Neutrophil (primary cell): ENCODE data around the gene ZNF467.

ENCODE experiments used
- H3K27ac ChIP-seq: fragments of 200-600 bp; sonication (generic); 2 replicates; pipeline ENCODE4 v1.5.1; 2016; ENCODE audit warnings: mild to moderate bottlenecking, moderate library complexity
- H3K27me3 ChIP-seq: fragments of 200-600 bp; sonication (generic); 2 replicates; pipeline ENCODE4 v1.6.0; 2016; ENCODE audit warnings: mild to moderate bottlenecking
- H3K36me3 ChIP-seq: fragments of 200-600 bp; sonication (generic); 2 replicates; pipeline ENCODE4 v1.5.1; 2017
- H3K4me1 ChIP-seq, 2 experiments: fragments of 200-600 bp in 1 of 2; sonication (generic) in 1 of 2; 1 replicate in 1 of 2; 2 replicates in 1 of 2; pipeline versions ENCODE4 v1.5.1 to v1.6.1; 2013 to 2016; ENCODE audit warnings: low read depth in 1 of 2, low read length in 1 of 2, mild to moderate bottlenecking in 1 of 2, moderate library complexity in 1 of 2; ENCODE audit not compliant: control insufficient read depth in 1 of 2, insufficient read depth in 1 of 2
- H3K4me3 ChIP-seq, 2 experiments: fragments of 200-600 bp in 1 of 2; sonication (generic) in 1 of 2; 1 replicate in 1 of 2; 2 replicates in 1 of 2; pipeline ENCODE4 v1.5.1; 2013 to 2016; ENCODE audit warnings: low read depth in 1 of 2, low read length in 1 of 2, mild to moderate bottlenecking in 1 of 2, moderate library complexity in 1 of 2
- H3K9me3 ChIP-seq: fragments of 200-600 bp; sonication (generic); 2 replicates; pipeline ENCODE4 v1.5.1; 2016
- CTCF ChIP-seq: fragments of 200-600 bp; sonication (generic); IDR thresholded peaks from 2 replicates; pipeline ENCODE4 v1.5.1; 2016; ENCODE audit warnings: antibody characterized with exemption

Gene ZNF467

GRCh38 chr7:149816794-149817193 lies 43.4 kb upstream of the ZNF467 start:
- Histone ChIP-seq H3K4me1 (no peaks in the 10 kb centered on the region), H3K27me3 (no peaks in the 10 kb centered on the region), H3K27ac (no peak overlapping the region), H3K9me3 (no peaks in the 10 kb centered on the region), H3K36me3 (no peaks in the 10 kb centered on the region), H3K4me3 (no peak overlapping the region)
- TF ChIP-seq CTCF: no peak

GRCh38 chr7:149816267-149816751 lies 42.9 kb upstream of the ZNF467 start:
- no peaks in the 10 kb centered on the region for H3K27me3 ChIP-seq
- H3K27ac ChIP-seq: no peak overlapping the region
- no peaks in the 10 kb centered on the region for H3K9me3 ChIP-seq
- no peaks in the 10 kb centered on the region for H3K36me3 ChIP-seq
- H3K4me3 ChIP-seq: no peak overlapping the region
- no peak for TF ChIP-seq CTCF
- no peaks in the 10 kb centered on the region for H3K4me1 ChIP-seq

- H3K27me3 ChIP-seq: no peaks in the 10 kb centered on the region
- H3K4me1 ChIP-seq: no peaks in the 10 kb centered on the region
- no peak overlapping the region for H3K4me3 ChIP-seq
- H3K36me3 ChIP-seq: no peaks in the 10 kb centered on the region
- H3K9me3 ChIP-seq: no peaks in the 10 kb centered on the region
- no peak overlapping the region for H3K27ac ChIP-seq
- no peak for TF ChIP-seq CTCF
Measured at GRCh38 chr7:149815661-149816266, 42.4 kb upstream of the ZNF467 start.

GRCh38 chr7:149815121-149815520 lies 41.7 kb upstream of the ZNF467 start:
- H3K4me3 ChIP-seq: no peak overlapping the region
- H3K36me3 ChIP-seq: no peaks in the 10 kb centered on the region
- H3K27me3 ChIP-seq: no peaks in the 10 kb centered on the region
- H3K27ac ChIP-seq: no peak overlapping the region
- no peak for TF ChIP-seq CTCF
- no peaks in the 10 kb centered on the region for H3K4me1 ChIP-seq
- no peaks in the 10 kb centered on the region for H3K9me3 ChIP-seq

- no peak for TF ChIP-seq CTCF
- H3K4me1 ChIP-seq: no peaks in the 10 kb centered on the region
- no peaks in the 10 kb centered on the region for H3K9me3 ChIP-seq
- H3K27ac ChIP-seq: no peak overlapping the region
- no peak overlapping the region for H3K4me3 ChIP-seq
- no peaks in the 10 kb centered on the region for H3K27me3 ChIP-seq
- no peaks in the 10 kb centered on the region for H3K36me3 ChIP-seq
Measured at GRCh38 chr7:149814494-149814893, 41.1 kb upstream of the ZNF467 start.
